K562 (cell line): ENCODE measurements around the gene TPD52L2. TPM values are rescaled to one million over a fixed set of nuclear protein-coding genes. Genes with fewer than 3 reads are reported as not detected.

ENCODE experiments used
- CBX2 ChIP-seq: fragments of 200-600 bp; sonication (generic); IDR thresholded peaks from one replicate; pipeline ENCODE4 v1.6.1; 2012; ENCODE audit warnings: mild to moderate bottlenecking, low read length, inconsistent platforms; ENCODE audit not compliant: insufficient read depth, poor library complexity, severe bottlenecking
- CEBPB ChIP-seq: fragments of 450-650 bp; IDR thresholded peaks from 2 replicates; pipeline ENCODE4 v1.6.1; 2016; ENCODE audit warnings: missing genetic modification characterization, missing compliant biosample characterization
- CHCHD3 ChIP-seq: fragments of 250-450 bp; sonication (Bioruptor Pico); IDR thresholded peaks from 2 replicates; pipeline ENCODE4 v2.1.2; 2022; ENCODE audit warnings: mild to moderate bottlenecking
- DLX4 ChIP-seq: fragments of 250-450 bp; sonication (Bioruptor Pico); IDR thresholded peaks from 2 replicates; pipeline ENCODE4 v1.6.1; 2021; ENCODE audit warnings: mild to moderate bottlenecking
- HDGF ChIP-seq: fragments of 450-650 bp; IDR thresholded peaks from 2 replicates; pipeline ENCODE4 v1.6.1; 2016
- HNRNPL ChIP-seq: fragments of 200-400 bp; formaldehyde crosslinking; IDR thresholded peaks from 2 replicates; pipeline ENCODE4 v1.6.1; 2017; ENCODE audit warnings: low read depth, mild to moderate bottlenecking, low read length
- KDM2B ChIP-seq: fragments of 250-450 bp; sonication (Bioruptor Pico); IDR thresholded peaks from 2 replicates; pipeline ENCODE4 v1.8.0; 2021; ENCODE audit warnings: mild to moderate bottlenecking, moderate library complexity
- LARP7 ChIP-seq: fragments of 450-650 bp; IDR thresholded peaks from 2 replicates; pipeline ENCODE4 v1.6.1; 2016
- MITF ChIP-seq: IDR thresholded peaks from 2 replicates; pipeline ENCODE4 v1.6.1; 2014; ENCODE audit warnings: antibody characterized with exemption
- MYC ChIP-seq, 2 experiments: fragments of 250-450 bp in 1 of 2; sonication (Bioruptor Pico) in 1 of 2; IDR thresholded peaks; 2 replicates each; pipeline versions ENCODE4 v1.5.1 to v1.6.1; 2012 to 2021; ENCODE audit warnings: low read depth in 2 of 2, borderline replicate concordance in 1 of 2, improper control_type of control experiment in 1 of 2, low read length in 1 of 2, mild to moderate bottlenecking in 1 of 2, moderate library complexity in 1 of 2
- POLR2G ChIP-seq: fragments of 200-400 bp; formaldehyde crosslinking; IDR thresholded peaks from 2 replicates; pipeline ENCODE4 v1.6.1; 2017; ENCODE audit warnings: low read depth, mild to moderate bottlenecking, antibody characterized with exemption, low read length, moderate library complexity
- SMARCA4 ChIP-seq: fragments of 450-650 bp; IDR thresholded peaks from 2 replicates; pipeline ENCODE4 v1.6.1; 2016
- SMARCE1 ChIP-seq: fragments of 450-650 bp; IDR thresholded peaks from 2 replicates; pipeline ENCODE4 v1.7.1; 2016; ENCODE audit warnings: mild to moderate bottlenecking
- SNIP1 ChIP-seq: fragments of 450-650 bp; IDR thresholded peaks from 2 replicates; pipeline ENCODE4 v1.7.1; 2017; ENCODE audit warnings: low read depth, mild to moderate bottlenecking
- STAT5A ChIP-seq: IDR thresholded peaks from 2 replicates; pipeline ENCODE4 v1.6.1; 2012; ENCODE audit warnings: low read length, inconsistent platforms, borderline replicate concordance
- TRIM25 ChIP-seq: fragments of 450-650 bp; IDR thresholded peaks from 2 replicates; pipeline ENCODE4 v1.7.0; 2016; ENCODE audit warnings: borderline replicate concordance
- ZBTB33 ChIP-seq: sonication (generic); formaldehyde crosslinking; IDR thresholded peaks from 2 replicates; pipeline ENCODE4 v1.8.1; 2023; ENCODE audit warnings: mild to moderate bottlenecking, missing genetic modification reagents
- ZBTB8A ChIP-seq: fragments of 450-650 bp; IDR thresholded peaks from 2 replicates; pipeline ENCODE4 v1.6.1; 2018; ENCODE audit warnings: mild to moderate bottlenecking, moderate library complexity; ENCODE audit not compliant: partially characterized antibody
- ZBTB9 ChIP-seq: fragments of 450-650 bp; formaldehyde crosslinking; IDR thresholded peaks from 2 replicates; pipeline ENCODE4 v1.4.0; 2020; ENCODE audit warnings: mild to moderate bottlenecking, moderate library complexity
- ZNF140 ChIP-seq: fragments of 250-450 bp; sonication (Bioruptor Pico); IDR thresholded peaks from 2 replicates; pipeline ENCODE4 v1.8.0; 2021; ENCODE audit warnings: moderate library complexity, mild to moderate bottlenecking, inconsistent platforms
- ZNF316 ChIP-seq: fragments of 450-650 bp; IDR thresholded peaks from 2 replicates; pipeline ENCODE4 v1.6.1; 2016
- ZNF57 ChIP-seq: fragments of 450-650 bp; formaldehyde crosslinking; IDR thresholded peaks from 2 replicates; pipeline ENCODE4 v1.4.0; 2020; ENCODE audit warnings: mild to moderate bottlenecking, moderate library complexity
- ZNF764 ChIP-seq: fragments of 250-450 bp; sonication (Bioruptor Pico); IDR thresholded peaks from 2 replicates; pipeline ENCODE4 v1.4.0; 2020; ENCODE audit warnings: low read depth, mild to moderate bottlenecking, moderate library complexity
- polyA plus RNA-seq, 8 experiments: library from polyadenylated mRNA; depleted of rRNA in 4 of 8; stranded (reverse) in 5 of 8; unstranded in 3 of 8; fragments of >200 nt; fragmentation: Nextera tagmentation in 2 of 8; fragmentation: Illumina TruSeq in 1 of 8; extraction: Ambion mirVana in 2 of 8; extraction: Trizol in 1 of 8; gene quantifications; 2 replicates each; pipeline versions ENCODE4 v1.2.1 to v1.2.3, GENCODE V29; 2011 to 2014; ENCODE audit warnings: inconsistent platforms in 1 of 8, missing spikeins in 1 of 8
- total RNA-seq, 7 experiments: library from RNA; depleted of rRNA in 6 of 7; stranded (reverse); fragments of >200 nt in 6 of 7; fragmentation: Illumina TruSeq in 2 of 7; extraction: Trizol in 2 of 7; gene quantifications; 2 replicates each; pipeline versions ENCODE4 v1.2.1 to v1.2.3, GENCODE V29; 2011 to 2021; ENCODE audit warnings: low replicate concordance in 1 of 7

Gene TPD52L2
- total and polyA plus RNA-seq, 9 of the 15 experiments (the other 6 are each of a cell fraction or from before 2014, with no cell fraction given) = 1.9 to 117 (median 74.6) TPM

- TF ChIP-seq ZBTB9 (CRISPR knock-in tag) (peak; percentile 52; the same call in 1 of the 2 replicates), MITF (peak; percentile 55; the same call in 1 of the 2 replicates), ZNF140 (CRISPR knock-in tag) (no peak), POLR2G (peak; percentile 99), HDGF (no peak), ZNF57 (CRISPR knock-in tag) (no peak), HNRNPL (no peak), SNIP1 (peak; percentile 62; the same call in 1 of the 2 replicates), SMARCE1 (no peak), ZNF764 (CRISPR knock-in tag) (no peak), LARP7 (no peak), DLX4 (CRISPR knock-in tag) (no peak), STAT5A (no peak), CBX2 (no peak), CHCHD3 (CRISPR knock-in tag) (no peak), SMARCA4 (no peak), TRIM25 (no peak), CEBPB (tag) (peak; percentile 98), ZNF316 (no peak), ZBTB8A (no peak), ZBTB33 (CRISPR knock-in tag) (peak; percentile 79), KDM2B (CRISPR knock-in tag) (peak; percentile 74; the same call in 1 of the 2 replicates), MYC (IDR thresholded peaks at IDR 0.05; ENCODE audit: low read depth, low read length) (peak; percentile 98), MYC (CRISPR knock-in tag; IDR thresholded peaks at IDR 0.05; ENCODE audit: borderline replicate concordance, low read depth) (no peak)
These were observed at the start of gene TPD52L2 (continued) for GRCh38 chr20:63864978-63865640.
